ENCODE results near the gene TMPRSS4. TPM values are rescaled to one million over a fixed set of nuclear protein-coding genes. Genes with fewer than 3 reads are reported as not detected.
A peak's percentile ranks its signal among the peaks of the same experiment; 100 is the strongest.

TMPRSS4 gene, protein sequence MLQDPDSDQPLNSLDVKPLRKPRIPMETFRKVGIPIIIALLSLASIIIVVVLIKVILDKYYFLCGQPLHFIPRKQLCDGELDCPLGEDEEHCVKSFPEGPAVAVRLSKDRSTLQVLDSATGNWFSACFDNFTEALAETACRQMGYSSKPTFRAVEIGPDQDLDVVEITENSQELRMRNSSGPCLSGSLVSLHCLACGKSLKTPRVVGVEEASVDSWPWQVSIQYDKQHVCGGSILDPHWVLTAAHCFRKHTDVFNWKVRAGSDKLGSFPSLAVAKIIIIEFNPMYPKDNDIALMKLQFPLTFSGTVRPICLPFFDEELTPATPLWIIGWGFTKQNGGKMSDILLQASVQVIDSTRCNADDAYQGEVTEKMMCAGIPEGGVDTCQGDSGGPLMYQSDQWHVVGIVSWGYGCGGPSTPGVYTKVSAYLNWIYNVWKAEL
- polyA plus RNA-seq (2012; ENCODE audit: insufficient read depth, insufficient read length, low read depth) = not detected

DNA sequence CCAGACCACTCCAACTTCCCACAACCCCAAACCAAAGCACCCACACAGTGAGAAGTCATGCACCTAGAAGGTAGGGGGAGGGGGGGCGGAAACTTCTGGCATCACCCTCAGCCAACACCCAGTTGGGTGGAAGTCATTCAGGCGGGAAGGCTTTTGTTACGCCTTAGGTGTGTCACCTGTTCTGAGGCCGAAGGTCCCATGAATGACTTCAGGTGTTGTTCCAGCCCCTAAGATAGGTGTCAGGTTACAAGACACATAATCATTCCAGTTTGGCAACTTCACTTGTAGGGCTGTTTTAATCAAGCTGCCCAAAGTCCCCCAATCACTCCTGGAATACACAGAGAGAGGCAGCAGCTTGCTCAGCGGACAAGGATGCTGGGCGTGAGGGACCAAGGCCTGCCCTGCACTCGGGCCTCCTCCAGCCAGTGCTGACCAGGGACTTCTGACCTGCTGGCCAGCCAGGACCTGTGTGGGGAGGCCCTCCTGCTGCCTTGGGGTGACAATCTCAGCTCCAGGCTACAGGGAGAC, at the start of gene TMPRSS4:
TMPRSS4 (plus strand) TSS at position 325 of the 528 bp plus-strand sequence. CDS start 225 bp downstream, outside the sequence.
- Histone ChIP-seq H3K27me3 (peaks cover 28% of the 10 kb centered on the region), H3K4me1 (no peaks in the 10 kb centered on the region), H3K9me3 (no peaks in the 10 kb centered on the region), H3K36me3 (no peaks in the 10 kb centered on the region), H3K4me3 (ENCODE audit: low read depth, low read length) (no peak within 1 kb of the TSS)
- TF ChIP-seq, protein P1, sequence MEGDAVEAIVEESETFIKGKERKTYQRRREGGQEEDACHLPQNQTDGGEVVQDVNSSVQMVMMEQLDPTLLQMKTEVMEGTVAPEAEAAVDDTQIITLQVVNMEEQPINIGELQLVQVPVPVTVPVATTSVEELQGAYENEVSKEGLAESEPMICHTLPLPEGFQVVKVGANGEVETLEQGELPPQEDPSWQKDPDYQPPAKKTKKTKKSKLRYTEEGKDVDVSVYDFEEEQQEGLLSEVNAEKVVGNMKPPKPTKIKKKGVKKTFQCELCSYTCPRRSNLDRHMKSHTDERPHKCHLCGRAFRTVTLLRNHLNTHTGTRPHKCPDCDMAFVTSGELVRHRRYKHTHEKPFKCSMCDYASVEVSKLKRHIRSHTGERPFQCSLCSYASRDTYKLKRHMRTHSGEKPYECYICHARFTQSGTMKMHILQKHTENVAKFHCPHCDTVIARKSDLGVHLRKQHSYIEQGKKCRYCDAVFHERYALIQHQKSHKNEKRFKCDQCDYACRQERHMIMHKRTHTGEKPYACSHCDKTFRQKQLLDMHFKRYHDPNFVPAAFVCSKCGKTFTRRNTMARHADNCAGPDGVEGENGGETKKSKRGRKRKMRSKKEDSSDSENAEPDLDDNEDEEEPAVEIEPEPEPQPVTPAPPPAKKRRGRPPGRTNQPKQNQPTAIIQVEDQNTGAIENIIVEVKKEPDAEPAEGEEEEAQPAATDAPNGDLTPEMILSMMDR (IDR thresholded peaks at IDR 0.05; ENCODE audit: low read depth, low read length) = no peak
- DNase-seq = no peak

DNA sequence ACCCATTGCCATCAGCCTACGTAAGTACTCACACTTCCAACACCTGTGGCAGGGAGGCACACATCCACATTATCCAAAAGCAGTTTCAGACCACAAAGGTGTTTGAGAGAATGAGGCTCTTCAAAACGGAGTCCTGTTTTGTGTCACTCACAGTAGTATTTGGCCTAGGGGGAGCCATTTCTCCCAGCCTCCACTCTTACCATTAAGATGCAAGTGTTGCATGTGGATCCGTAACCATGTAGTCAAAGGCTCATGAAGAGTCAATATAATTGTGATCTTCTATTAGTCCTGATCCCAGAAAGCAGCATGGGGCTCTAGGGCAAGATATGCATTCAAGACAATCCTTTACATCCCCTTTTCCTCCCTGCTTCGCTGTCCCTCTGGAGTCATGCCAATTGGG, 49.2 kb upstream of the TMPRSS4 start:
- Histone ChIP-seq H3K9me3 (no peaks in the 10 kb centered on the region), H3K4me1 (no peaks in the 10 kb centered on the region), H3K36me3 (no peaks in the 10 kb centered on the region), H3K4me3 (ENCODE audit: low read depth, low read length) (no peak overlapping the region), H3K27me3 (peaks cover 22% of the 10 kb centered on the region)
- TF ChIP-seq, protein P1 (IDR thresholded peaks at IDR 0.05; ENCODE audit: low read depth, low read length) = peak; percentile 14; the same call in 1 of the 2 replicates
- DNase-seq = no peak

DNA sequence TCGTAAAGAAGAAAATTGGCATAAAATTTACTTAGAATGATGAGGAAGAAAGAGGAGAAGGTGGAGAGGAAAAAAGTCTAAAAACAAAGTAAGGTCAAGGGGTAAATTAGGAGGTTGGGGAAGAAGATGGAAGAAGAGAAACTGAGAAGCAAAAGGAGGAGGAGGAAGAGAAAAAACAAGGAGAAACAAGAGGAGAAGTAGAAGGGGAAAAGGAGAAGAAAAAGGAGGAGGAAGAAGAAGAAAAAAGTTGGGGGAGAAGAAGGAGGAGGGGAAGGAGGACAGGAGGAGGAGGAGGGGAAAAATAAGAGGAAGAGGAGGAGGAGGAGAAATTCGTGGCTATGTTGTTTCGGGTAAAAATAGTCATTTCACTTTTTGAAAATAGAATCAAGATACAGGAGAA, 48.3 kb upstream of the TMPRSS4 start:
- Histone ChIP-seq H3K27me3 (peaks cover 22% of the 10 kb centered on the region), H3K4me3 (ENCODE audit: low read depth, low read length) (no peak overlapping the region), H3K36me3 (no peaks in the 10 kb centered on the region), H3K9me3 (no peaks in the 10 kb centered on the region), H3K4me1 (no peaks in the 10 kb centered on the region)
- DNase-seq = no peak
- TF ChIP-seq, protein P1 (IDR thresholded peaks at IDR 0.05; ENCODE audit: low read depth, low read length) = no peak

DNA sequence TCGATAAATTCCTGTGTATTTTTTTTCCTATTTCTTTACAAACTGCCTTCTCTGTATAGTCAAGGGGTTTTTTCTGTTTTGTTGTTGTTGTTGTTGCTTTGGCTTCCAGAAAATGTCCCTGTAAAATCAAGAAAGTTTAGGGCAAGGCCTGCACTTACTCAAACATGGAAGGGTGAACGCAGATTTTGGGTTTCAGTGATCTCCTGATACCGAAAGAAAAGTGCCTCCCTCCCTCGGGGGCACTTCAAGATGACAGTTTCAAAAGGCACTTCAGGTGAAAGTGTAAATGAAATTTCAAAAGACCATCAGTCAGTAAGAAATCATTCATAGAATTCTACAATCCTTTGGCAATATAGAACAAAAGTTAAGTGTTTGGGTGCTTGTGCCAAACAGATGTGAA, 43.4 kb upstream of the TMPRSS4 start:
- no peak overlapping the region for H3K4me3 ChIP-seq (ENCODE audit: low read depth, low read length)
- H3K27me3 ChIP-seq = peaks cover 18% of the 10 kb centered on the region
- H3K36me3 ChIP-seq = no peaks in the 10 kb centered on the region
- no peak for DNase-seq
- H3K4me1 ChIP-seq = no peaks in the 10 kb centered on the region
- no peaks in the 10 kb centered on the region for H3K9me3 ChIP-seq
- TF ChIP-seq, protein P1 (IDR thresholded peaks at IDR 0.05; ENCODE audit: low read depth, low read length) = no peak

DNA sequence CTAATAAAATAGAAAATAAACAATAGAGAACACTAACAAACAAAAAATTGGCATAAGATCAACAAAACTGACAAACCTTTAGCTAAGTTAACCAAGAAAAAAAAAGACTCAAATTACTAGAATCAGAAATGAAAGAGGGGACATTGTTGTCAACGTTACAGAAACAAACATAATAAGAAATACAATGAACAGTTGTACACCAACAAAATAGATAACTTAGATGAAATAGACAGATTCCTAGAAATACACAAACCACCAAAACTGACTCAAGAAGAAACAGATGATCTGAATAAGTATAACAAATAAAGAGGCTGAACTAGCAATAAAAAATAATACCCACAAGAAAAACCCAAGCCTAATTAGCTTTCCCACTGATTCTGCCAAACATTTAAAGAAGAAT, 34.7 kb upstream of the TMPRSS4 start:
- no peaks in the 10 kb centered on the region for H3K9me3 ChIP-seq
- TF ChIP-seq, protein P1 (IDR thresholded peaks at IDR 0.05; ENCODE audit: low read depth, low read length) = no peak
- DNase-seq = no peak
- H3K36me3 ChIP-seq = no peaks in the 10 kb centered on the region
- H3K4me3 ChIP-seq (ENCODE audit: low read depth, low read length) = no peak overlapping the region
- H3K27me3 ChIP-seq = peaks cover 30% of the 10 kb centered on the region
- H3K4me1 ChIP-seq = no peaks in the 10 kb centered on the region

DNA sequence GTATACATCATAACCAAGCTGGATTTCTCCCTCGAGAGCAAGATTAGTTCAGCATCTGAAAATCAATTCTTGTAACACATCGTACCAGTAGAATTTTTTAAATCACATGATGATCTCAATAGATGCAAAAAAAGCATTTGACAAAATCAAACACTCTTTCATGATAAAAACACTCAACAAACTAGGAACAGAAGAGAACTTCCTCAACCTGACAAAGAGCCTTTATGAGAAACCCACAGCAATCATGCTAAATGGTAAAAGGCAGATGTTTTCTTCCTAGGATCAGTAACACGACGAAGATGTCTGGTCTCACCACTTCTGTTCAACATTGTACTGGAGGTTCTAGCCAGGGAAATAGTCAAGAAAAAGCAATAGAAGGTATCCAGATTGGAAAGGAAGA, 34.1 kb upstream of the TMPRSS4 start:
- peaks cover 30% of the 10 kb centered on the region for H3K27me3 ChIP-seq
- no peaks in the 10 kb centered on the region for H3K36me3 ChIP-seq
- TF ChIP-seq, protein P1 (IDR thresholded peaks at IDR 0.05; ENCODE audit: low read depth, low read length) = no peak
- no peak overlapping the region for H3K4me3 ChIP-seq (ENCODE audit: low read depth, low read length)
- no peak for DNase-seq
- no peaks in the 10 kb centered on the region for H3K9me3 ChIP-seq
- no peaks in the 10 kb centered on the region for H3K4me1 ChIP-seq

Data from BE2C (cell line).